HG02973 (cell line): Measurements from ENCODE around the gene KIF23.

Source experiments
- ATAC-seq: cut with Tn5 transposase; IDR thresholded peaks from one replicate; pipeline ENCODE4 v1.9.1; 2021; ENCODE audit warnings: moderate library complexity; ENCODE audit not compliant: unreplicated experiment

The KIF23 gene

GRCh38 chr15:69462493-69463181 is 48.5 kb downstream of the KIF23 start:
- peak; percentile 88 for ATAC-seq

- no peak for ATAC-seq
These were observed 49.1 kb downstream of the KIF23 start for GRCh38 chr15:69463182-69463756.

GRCh38 chr15:69465253-69465652 is 51.1 kb downstream of the KIF23 start:
- no peak for ATAC-seq

- ATAC-seq, result no peak
These were observed 52.6 kb downstream of the KIF23 start for GRCh38 chr15:69466733-69467132.

- no peak for ATAC-seq
These were observed 53.5 kb downstream of the KIF23 start for GRCh38 chr15:69467636-69468035.

- ATAC-seq, result no peak
These were observed 54.3 kb downstream of the KIF23 start for GRCh38 chr15:69468241-69469121.

- ATAC-seq, result no peak
These were observed 55.5 kb downstream of the KIF23 start for GRCh38 chr15:69469467-69470201.

GRCh38 chr15:69472046-69472445 is 57.9 kb downstream of the KIF23 start:
- ATAC-seq, result no peak

GRCh38 chr15:69472562-69472961 is 58.4 kb downstream of the KIF23 start:
- no peak for ATAC-seq

- ATAC-seq, result no peak
These were observed 60.1 kb downstream of the KIF23 start for GRCh38 chr15:69474291-69474690.

GRCh38 chr15:69474846-69475455 is 60.8 kb downstream of the KIF23 start:
- ATAC-seq, result no peak

GRCh38 chr15:69475769-69476358 is 61.7 kb downstream of the KIF23 start:
- ATAC-seq, result no peak

GRCh38 chr15:69476704-69477473 is 62.7 kb downstream of the KIF23 start:
- no peak for ATAC-seq

GRCh38 chr15:69478259-69478781 is 64.2 kb downstream of the KIF23 start:
- ATAC-seq, result no peak

- ATAC-seq, result no peak
These were observed 64.9 kb downstream of the KIF23 start for GRCh38 chr15:69479081-69479480.

- ATAC-seq, result no peak
These were observed 65.8 kb downstream of the KIF23 start for GRCh38 chr15:69479971-69480370.

- ATAC-seq, result no peak
These were observed 66.8 kb downstream of the KIF23 start for GRCh38 chr15:69480932-69481331.

GRCh38 chr15:69482686-69483256 is 68.6 kb downstream of the KIF23 start:
- no peak for ATAC-seq

GRCh38 chr15:69484837-69485236 is 70.7 kb downstream of the KIF23 start:
- ATAC-seq, result no peak
